Stomach (tissue), 4 donors: ENCODE results near the gene MYO9A.

ENCODE experiments used
- EP300 ChIP-seq: sonication (generic); formaldehyde crosslinking; IDR thresholded peaks from one replicate; pipeline ENCODE4 v1.6.1; 2017; ENCODE audit warnings: antibody characterized with exemption
- POLR2A ChIP-seq, 4 donors: fragments of 450-650 bp; IDR thresholded peaks; one replicate each; pipeline ENCODE4 v1.6.1; 2016; ENCODE audit warnings: antibody characterized with exemption in 4 of 4, control low read depth in 2 of 4, mild to moderate bottlenecking in 1 of 4, moderate library complexity in 1 of 4
- TF ChIP-seq, protein P1 (sequence below), 7 experiments: fragments of 450-650 bp in 4 of 7; fragments of 200-600 bp in 3 of 7; sonication (generic) in 3 of 7; IDR thresholded peaks; one replicate each; pipeline ENCODE4 v1.5.1; 2016 to 2019; ENCODE audit warnings: antibody characterized with exemption in 7 of 7, control low read depth in 2 of 7, mild to moderate bottlenecking in 1 of 7

DNA sequence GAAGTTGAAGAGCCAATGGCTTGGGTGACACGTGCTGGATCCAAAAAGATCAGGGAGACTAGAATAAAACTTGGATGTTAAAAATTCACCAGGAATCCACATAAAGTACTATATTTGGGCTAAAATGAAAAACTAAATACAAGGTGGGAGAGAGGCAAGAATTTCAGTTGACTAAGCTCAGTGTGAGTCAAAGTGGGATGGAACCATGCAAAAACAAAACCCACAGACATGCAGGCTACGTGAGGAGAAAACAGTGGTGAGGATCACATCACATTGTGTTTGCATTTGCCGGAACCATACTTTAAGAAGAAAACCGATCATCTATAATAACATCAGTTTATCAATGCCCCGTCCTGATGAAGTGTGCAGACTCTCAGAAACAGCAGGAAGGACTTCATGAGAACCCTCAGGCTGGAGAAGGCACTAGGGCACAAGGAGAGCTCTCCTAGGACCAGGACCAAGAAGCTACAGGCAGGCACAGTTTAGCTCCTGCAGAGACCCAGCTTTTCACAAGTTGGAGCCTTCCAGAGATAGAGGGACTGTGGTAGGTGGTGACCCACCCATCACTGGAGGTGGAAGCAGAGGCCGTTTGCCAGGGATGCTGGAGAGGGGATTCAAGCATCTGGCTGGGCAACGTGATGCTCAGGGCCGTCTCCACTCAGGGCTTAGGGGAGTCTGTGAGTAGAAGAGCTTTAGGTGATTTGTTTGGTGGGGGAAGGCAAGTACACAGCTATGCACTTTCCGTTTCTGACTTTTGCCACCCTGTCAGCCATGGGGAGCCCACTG is 336.6 kb downstream of the MYO9A start:
- TF ChIP-seq, protein P1, sequence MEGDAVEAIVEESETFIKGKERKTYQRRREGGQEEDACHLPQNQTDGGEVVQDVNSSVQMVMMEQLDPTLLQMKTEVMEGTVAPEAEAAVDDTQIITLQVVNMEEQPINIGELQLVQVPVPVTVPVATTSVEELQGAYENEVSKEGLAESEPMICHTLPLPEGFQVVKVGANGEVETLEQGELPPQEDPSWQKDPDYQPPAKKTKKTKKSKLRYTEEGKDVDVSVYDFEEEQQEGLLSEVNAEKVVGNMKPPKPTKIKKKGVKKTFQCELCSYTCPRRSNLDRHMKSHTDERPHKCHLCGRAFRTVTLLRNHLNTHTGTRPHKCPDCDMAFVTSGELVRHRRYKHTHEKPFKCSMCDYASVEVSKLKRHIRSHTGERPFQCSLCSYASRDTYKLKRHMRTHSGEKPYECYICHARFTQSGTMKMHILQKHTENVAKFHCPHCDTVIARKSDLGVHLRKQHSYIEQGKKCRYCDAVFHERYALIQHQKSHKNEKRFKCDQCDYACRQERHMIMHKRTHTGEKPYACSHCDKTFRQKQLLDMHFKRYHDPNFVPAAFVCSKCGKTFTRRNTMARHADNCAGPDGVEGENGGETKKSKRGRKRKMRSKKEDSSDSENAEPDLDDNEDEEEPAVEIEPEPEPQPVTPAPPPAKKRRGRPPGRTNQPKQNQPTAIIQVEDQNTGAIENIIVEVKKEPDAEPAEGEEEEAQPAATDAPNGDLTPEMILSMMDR (IDR thresholded peaks at IDR 0.05): no peak
- TF ChIP-seq EP300 (no peak), POLR2A (IDR thresholded peaks at IDR 0.05) (no peak)
